OCI-LY7 (cell line): ENCODE data around the gene RTP5. TPM values are rescaled to one million over a fixed set of nuclear protein-coding genes. Genes with fewer than 3 reads are reported as not detected.

Source experiments
- BruUV-seq: library from RNA; stranded (reverse); fragments of 400-500 nt; replicated peaks from 2 replicates; lab custom pipeline; 2021; lab: Mats Ljungman, UMichigan
- CTCF ChIA-PET: fragments of 300-600 bp; sonication (Branson Sonifier 250); formaldehyde crosslinking; loops from one replicate; lab custom pipeline; 2022; ENCODE audit warnings: antibody characterized with exemption; ENCODE audit not compliant: unreplicated experiment; lab: Charles Lee
- POLR2A ChIA-PET: fragments of 300-600 bp; sonication (Branson Sonifier 250); formaldehyde crosslinking; loops from one replicate; lab custom pipeline; 2022; ENCODE audit warnings: antibody characterized with exemption; lab: Charles Lee
- DNase-seq: peaks from one replicate; pipeline ENCODE4 v3.0.0-alpha.2; 2015; ENCODE audit warnings: low spot score
- H2AFZ ChIP-seq: fragments of 200-600 bp; sonication (generic), shearing (Covaris generic); 2 replicates; pipeline ENCODE4 v1.6.1; 2014; ENCODE audit warnings: mild to moderate bottlenecking, antibody characterized with exemption, low read length, moderate library complexity
- H3K27ac ChIP-seq: fragments of 200-600 bp; sonication (generic); 2 replicates; pipeline ENCODE4 v1.5.1; 2014; ENCODE audit warnings: mixed run types, low read depth, mild to moderate bottlenecking, moderate library complexity, low read length, inconsistent platforms; ENCODE audit not compliant: poor library complexity, severe bottlenecking
- H3K36me3 ChIP-seq: fragments of 200-600 bp; sonication (generic); 2 replicates; pipeline ENCODE4 v1.6.1; 2014; ENCODE audit warnings: mild to moderate bottlenecking, antibody characterized with exemption, low read length, moderate library complexity, mixed read lengths; ENCODE audit not compliant: insufficient read depth
- H3K4me1 ChIP-seq: fragments of 200-600 bp; sonication (generic); 2 replicates; pipeline ENCODE4 v1.5.1; 2014; ENCODE audit warnings: mild to moderate bottlenecking, low read length; ENCODE audit not compliant: insufficient read depth, poor library complexity, severe bottlenecking
- H3K4me2 ChIP-seq: fragments of 200-600 bp; sonication (generic); 2 replicates; pipeline ENCODE4 v1.6.1; 2014; ENCODE audit warnings: mild to moderate bottlenecking, low read length
- H3K4me3 ChIP-seq: fragments of 200-600 bp; sonication (generic); 2 replicates; pipeline ENCODE4 v1.5.1; 2014; ENCODE audit warnings: mild to moderate bottlenecking, low read depth, low read length; ENCODE audit not compliant: poor library complexity, severe bottlenecking
- H3K79me2 ChIP-seq: fragments of 200-600 bp; sonication (generic); 2 replicates; pipeline ENCODE4 v1.6.1; 2016; ENCODE audit warnings: low read depth, mild to moderate bottlenecking, low read length, moderate library complexity, mixed read lengths; ENCODE audit not compliant: insufficient read depth
- H3K9me2 ChIP-seq: fragments of 200-600 bp; sonication (generic); 2 replicates; pipeline ENCODE4 v1.6.1; 2016; ENCODE audit warnings: mild to moderate bottlenecking, low read length, mixed read lengths; ENCODE audit not compliant: insufficient read depth
- H3K9me3 ChIP-seq: fragments of 200-600 bp; sonication (generic); 2 replicates; pipeline ENCODE4 v1.6.1; 2014; ENCODE audit warnings: mild to moderate bottlenecking, mixed run types, low read length, mixed read lengths
- H4K20me1 ChIP-seq: fragments of 200-600 bp; sonication (generic); 2 replicates; pipeline ENCODE4 v1.6.1; 2014; ENCODE audit warnings: mild to moderate bottlenecking, antibody characterized with exemption, low read length, moderate library complexity, mixed read lengths; ENCODE audit not compliant: insufficient read depth
- EZH2phosphoT487 ChIP-seq: fragments of 200-600 bp; sonication (generic); IDR thresholded peaks from 2 replicates; pipeline ENCODE4 v1.6.1; 2018; ENCODE audit warnings: low read depth, borderline replicate concordance, mild to moderate bottlenecking, mixed run types, antibody characterized with exemption, low read length, moderate library complexity, mixed read lengths
- intact Hi-C: fragments of 100-400 bp; cut with micrococcal nuclease; formaldehyde crosslinking; loops from one replicate; pipeline ENCODE4 v1.10.0; 2022; ENCODE audit not compliant: unreplicated experiment
- total RNA-seq, 2 experiments: library from RNA; depleted of rRNA in 1 of 2; stranded (reverse); fragments of >200 nt in 1 of 2; shearing (Covaris generic) in 1 of 2; gene quantifications; 2 replicates each; pipeline ENCODE4 v1.2.3, GENCODE V29; 2014 to 2022
- TF ChIP-seq, protein P1 (sequence below): fragments of 200-600 bp; sonication (generic); conservative IDR thresholded peaks from 2 replicates; pipeline ENCODE4 v1.5.1; 2014; ENCODE audit warnings: mild to moderate bottlenecking, antibody characterized with exemption, low read length, moderate library complexity, mixed read lengths

RTP5 gene
- total RNA-seq, 2 experiments from 2014 or later: not detected

DNA sequence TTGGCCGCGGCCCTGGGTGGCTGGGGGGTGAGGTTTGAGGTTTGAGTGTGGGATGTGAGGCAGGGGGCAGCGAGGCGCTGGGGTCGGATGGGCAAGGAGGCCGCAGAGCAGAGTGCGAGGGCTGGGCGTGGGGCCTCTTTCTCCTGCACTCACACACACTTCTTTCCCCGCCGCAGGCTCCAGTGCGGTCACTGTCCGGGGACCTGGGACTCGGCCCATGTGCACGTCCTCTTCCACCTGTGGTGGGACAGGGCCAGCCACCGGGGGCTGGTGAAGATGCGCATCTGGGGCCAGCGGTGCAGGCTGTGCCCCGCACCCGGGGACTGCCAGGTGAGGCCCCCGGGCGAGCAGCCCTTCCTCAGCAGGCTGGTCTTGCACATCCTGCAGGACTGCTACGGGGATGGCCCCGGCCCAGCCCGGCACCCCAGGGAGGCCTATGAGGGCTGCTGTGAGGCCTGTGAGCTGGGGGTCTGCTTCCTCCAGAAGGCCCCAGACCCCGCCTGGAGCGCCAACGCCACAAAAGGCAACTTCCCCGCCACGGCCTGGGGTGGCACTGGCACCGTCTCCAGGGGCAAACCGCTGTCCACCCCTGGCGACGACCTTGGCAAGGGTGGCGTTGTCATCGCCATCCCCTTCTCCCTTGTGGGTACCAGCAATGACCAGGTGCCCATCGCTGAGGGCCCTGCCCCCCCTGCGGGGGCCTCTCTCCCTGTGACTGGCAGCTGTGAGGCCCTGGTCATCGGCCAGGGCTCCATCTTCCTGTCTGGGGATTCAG is 2.2 kb downstream of the RTP5 start:
- H3K4me3 ChIP-seq: no peak overlapping the region
- H3K9me2 ChIP-seq: no peaks in the 10 kb centered on the region
- no TSS peak for BruUV-seq
- H3K9me3 ChIP-seq: no peaks in the 10 kb centered on the region
- TF ChIP-seq, protein P1, sequence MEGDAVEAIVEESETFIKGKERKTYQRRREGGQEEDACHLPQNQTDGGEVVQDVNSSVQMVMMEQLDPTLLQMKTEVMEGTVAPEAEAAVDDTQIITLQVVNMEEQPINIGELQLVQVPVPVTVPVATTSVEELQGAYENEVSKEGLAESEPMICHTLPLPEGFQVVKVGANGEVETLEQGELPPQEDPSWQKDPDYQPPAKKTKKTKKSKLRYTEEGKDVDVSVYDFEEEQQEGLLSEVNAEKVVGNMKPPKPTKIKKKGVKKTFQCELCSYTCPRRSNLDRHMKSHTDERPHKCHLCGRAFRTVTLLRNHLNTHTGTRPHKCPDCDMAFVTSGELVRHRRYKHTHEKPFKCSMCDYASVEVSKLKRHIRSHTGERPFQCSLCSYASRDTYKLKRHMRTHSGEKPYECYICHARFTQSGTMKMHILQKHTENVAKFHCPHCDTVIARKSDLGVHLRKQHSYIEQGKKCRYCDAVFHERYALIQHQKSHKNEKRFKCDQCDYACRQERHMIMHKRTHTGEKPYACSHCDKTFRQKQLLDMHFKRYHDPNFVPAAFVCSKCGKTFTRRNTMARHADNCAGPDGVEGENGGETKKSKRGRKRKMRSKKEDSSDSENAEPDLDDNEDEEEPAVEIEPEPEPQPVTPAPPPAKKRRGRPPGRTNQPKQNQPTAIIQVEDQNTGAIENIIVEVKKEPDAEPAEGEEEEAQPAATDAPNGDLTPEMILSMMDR: no peak
- no peak for TF ChIP-seq EZH2phosphoT487
- intact Hi-C loops: no loop called here
- CTCF ChIA-PET: no interaction called here
- H3K27ac ChIP-seq: no peak overlapping the region
- DNase-seq: no peak
- no peak overlapping the region for H2AFZ ChIP-seq
- POLR2A ChIA-PET: no interaction called here
- no peaks in the 10 kb centered on the region for H3K79me2 ChIP-seq
- H3K36me3 ChIP-seq: no peaks in the 10 kb centered on the region
- H3K4me2 ChIP-seq: no peak overlapping the region
- H4K20me1 ChIP-seq: no peaks in the 10 kb centered on the region
- H3K4me1 ChIP-seq: no peaks in the 10 kb centered on the region

DNA sequence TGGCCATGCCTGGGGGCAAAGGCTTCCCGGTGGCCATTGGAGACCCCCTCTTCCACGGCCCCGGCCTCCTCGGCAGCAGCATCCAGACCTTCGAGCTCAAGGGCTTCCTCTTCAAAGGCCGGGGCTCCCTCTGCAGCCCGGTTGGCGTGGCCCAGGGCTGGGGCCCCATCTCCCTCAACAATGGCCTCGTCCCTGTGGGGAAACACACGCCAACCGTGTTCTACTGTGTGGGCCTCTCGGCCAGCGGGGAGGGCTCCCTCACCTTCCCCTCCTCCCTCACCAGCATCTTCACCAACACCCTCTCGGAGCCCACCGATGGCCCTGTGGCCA is 2.7 kb downstream of the RTP5 start:
- no peak for DNase-seq
- Histone ChIP-seq H3K27ac (no peak overlapping the region), H3K9me3 (no peaks in the 10 kb centered on the region), H3K4me1 (no peaks in the 10 kb centered on the region), H3K4me2 (no peak overlapping the region), H3K4me3 (no peak overlapping the region), H4K20me1 (no peaks in the 10 kb centered on the region), H2AFZ (no peak overlapping the region), H3K79me2 (no peaks in the 10 kb centered on the region), H3K9me2 (no peaks in the 10 kb centered on the region), H3K36me3 (no peaks in the 10 kb centered on the region)
- intact Hi-C loops: no loop called here
- ChIA-PET CTCF (no interaction called here), POLR2A (no interaction called here)
- no peak for TF ChIP-seq EZH2phosphoT487
- TF ChIP-seq, protein P1: no peak
- no TSS peak for BruUV-seq

DNA sequence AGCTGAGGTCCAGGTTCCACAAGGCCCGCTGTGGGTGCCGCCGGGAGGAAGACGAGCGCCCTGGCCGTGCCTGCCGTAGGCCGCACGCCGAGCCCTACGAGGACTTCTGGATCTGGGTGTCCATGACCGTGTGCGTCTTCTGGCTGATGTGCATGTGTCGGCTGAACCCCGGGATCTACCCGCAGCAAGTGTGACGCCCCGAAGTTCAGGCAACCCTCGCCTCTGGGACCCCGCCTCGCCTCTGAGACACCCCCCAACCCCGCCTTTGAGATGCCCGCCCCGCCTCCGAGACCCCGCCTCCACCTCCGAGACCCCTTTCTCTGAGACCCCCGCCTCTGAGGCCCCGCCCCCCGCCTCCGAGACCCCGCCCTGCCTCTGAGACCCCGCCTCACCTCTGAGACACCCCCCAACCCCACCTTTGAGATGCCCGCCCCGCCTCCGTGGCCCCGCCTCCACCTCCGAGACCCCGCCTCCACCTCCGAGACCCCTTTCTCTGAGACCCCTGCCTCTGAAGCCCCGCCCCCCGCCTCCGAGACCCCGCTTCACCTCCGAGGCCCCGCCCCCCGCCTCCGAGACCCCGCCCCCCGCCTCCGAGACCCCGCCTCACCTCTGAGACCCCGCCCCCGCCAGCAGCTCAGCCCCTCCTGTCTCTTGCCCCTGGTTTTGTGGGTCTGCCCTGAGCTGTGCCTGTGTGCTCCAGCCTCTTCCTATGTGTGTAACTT is 3.7 kb downstream of the RTP5 start:
- no TSS peak for BruUV-seq
- H3K4me2 ChIP-seq: no peak overlapping the region

More for the DNA sequence above, 3.7 kb downstream of the RTP5 start:
- Histone ChIP-seq H3K9me2 (no peaks in the 10 kb centered on the region), H4K20me1 (no peaks in the 10 kb centered on the region), H3K79me2 (no peaks in the 10 kb centered on the region), H3K36me3 (no peaks in the 10 kb centered on the region), H3K4me3 (no peak overlapping the region), H2AFZ (no peak overlapping the region), H3K27ac (no peak overlapping the region), H3K9me3 (no peaks in the 10 kb centered on the region), H3K4me1 (no peaks in the 10 kb centered on the region)
- CTCF ChIA-PET: interaction anchor here (0.5 kb wide), 1 partner anchor 1274 kb away, joined by 3 read pairs; no protein-coding TSS in a partner anchor
- POLR2A ChIA-PET: no interaction called here
- DNase-seq: no peak
- intact Hi-C loops: no loop called here
- TF ChIP-seq, protein P1: no peak
- no peak for TF ChIP-seq EZH2phosphoT487
